ENCODE results near the gene REXO4.
"Not testable (repeated sequence)": the region's sequence is repeated elsewhere in the genome, so short reads cannot be mapped to it uniquely, and the experiment has no call there.

Gene REXO4

DNA sequence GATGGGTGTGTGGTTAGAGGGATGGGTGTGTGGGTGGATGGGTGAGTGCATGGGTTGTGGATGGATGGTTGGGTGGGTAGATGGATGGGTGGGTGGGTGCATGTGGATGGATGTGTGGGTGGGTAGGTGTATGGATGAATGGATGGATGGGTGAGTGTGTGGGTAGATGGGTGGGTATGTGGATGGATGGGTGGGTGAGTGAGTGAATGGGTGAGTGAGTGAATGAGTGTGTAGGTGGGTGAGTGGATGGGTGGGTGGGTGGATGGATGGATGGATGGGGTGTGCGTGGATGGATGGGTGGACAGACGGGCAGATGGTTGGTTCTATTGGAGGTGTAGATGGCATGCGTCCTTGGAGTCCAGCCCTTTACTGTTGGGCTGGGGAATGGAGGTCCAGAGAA is 24.4 kb downstream of the REXO4 start:
- H3K9me3 ChIP-seq (ENCODE audit: insufficient read depth, low read depth, low read length), result no peaks in the 10 kb centered on the region
- TF ChIP-seq, protein P1, sequence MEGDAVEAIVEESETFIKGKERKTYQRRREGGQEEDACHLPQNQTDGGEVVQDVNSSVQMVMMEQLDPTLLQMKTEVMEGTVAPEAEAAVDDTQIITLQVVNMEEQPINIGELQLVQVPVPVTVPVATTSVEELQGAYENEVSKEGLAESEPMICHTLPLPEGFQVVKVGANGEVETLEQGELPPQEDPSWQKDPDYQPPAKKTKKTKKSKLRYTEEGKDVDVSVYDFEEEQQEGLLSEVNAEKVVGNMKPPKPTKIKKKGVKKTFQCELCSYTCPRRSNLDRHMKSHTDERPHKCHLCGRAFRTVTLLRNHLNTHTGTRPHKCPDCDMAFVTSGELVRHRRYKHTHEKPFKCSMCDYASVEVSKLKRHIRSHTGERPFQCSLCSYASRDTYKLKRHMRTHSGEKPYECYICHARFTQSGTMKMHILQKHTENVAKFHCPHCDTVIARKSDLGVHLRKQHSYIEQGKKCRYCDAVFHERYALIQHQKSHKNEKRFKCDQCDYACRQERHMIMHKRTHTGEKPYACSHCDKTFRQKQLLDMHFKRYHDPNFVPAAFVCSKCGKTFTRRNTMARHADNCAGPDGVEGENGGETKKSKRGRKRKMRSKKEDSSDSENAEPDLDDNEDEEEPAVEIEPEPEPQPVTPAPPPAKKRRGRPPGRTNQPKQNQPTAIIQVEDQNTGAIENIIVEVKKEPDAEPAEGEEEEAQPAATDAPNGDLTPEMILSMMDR (conservative IDR thresholded peaks at IDR 0.05; ENCODE audit: low read length), result no peak
- TF ChIP-seq EZH2phosphoT487 (IDR thresholded peaks at IDR 0.05; ENCODE audit: borderline replicate concordance), result no peak
- H3K9me2 ChIP-seq (replicated peaks; ENCODE audit: low read depth, low read length), result no peaks in the 10 kb centered on the region
- H3K36me3 ChIP-seq (ENCODE audit: insufficient read depth, low read length), result no peaks in the 10 kb centered on the region
- no peak overlapping the region for H2AFZ ChIP-seq (ENCODE audit: low read length)
- no peak overlapping the region for H3K9ac ChIP-seq (ENCODE audit: low read depth, low read length, poor library complexity, severe bottlenecking)
- H3K4me1 ChIP-seq (ENCODE audit: insufficient read depth, low read length, poor library complexity, severe bottlenecking), result no peaks in the 10 kb centered on the region
- no peak overlapping the region for H3K4me3 ChIP-seq (ENCODE audit: low read length, poor library complexity, severe bottlenecking)
- H3K79me2 ChIP-seq (ENCODE audit: insufficient read depth, low read length), result no peaks in the 10 kb centered on the region
- no peaks in the 10 kb centered on the region for H3F3A ChIP-seq (ENCODE audit: low read depth)
- H3K4me2 ChIP-seq (ENCODE audit: low read depth, low read length, poor library complexity, severe bottlenecking), result no peak overlapping the region
- H4K20me1 ChIP-seq (ENCODE audit: insufficient read depth, low read length, poor library complexity, severe bottlenecking), result no peaks in the 10 kb centered on the region
- H3K27me3 ChIP-seq (ENCODE audit: insufficient read depth, low read length, poor library complexity, severe bottlenecking), result no peaks in the 10 kb centered on the region

DNA sequence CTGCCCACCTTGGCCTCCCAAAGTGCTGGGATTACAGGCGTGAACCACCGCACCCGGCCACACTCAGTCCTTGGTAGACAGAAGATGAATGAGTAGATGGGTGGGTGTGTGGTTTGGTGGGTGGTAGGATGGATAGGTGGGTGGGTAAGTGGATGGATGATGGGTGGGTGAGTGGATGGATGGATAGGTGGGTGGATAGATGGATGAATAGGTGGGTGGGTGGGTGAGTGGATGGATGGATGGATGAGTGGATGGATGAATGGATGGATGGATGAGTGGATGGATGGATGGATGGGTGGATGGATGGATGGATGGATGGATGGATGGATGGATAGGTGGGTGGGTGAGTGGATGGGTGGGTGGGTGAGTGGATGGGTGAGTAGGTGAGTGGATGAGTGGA is 25.5 kb downstream of the REXO4 start:
- not testable (repeated sequence) for H3K9ac ChIP-seq (ENCODE audit: low read depth, low read length, poor library complexity, severe bottlenecking); H2AFZ ChIP-seq (ENCODE audit: low read length); H3K79me2 ChIP-seq (ENCODE audit: insufficient read depth, low read length); H3K4me1 ChIP-seq (ENCODE audit: insufficient read depth, low read length, poor library complexity, severe bottlenecking); H3K9me2 ChIP-seq (replicated peaks; ENCODE audit: low read depth, low read length); H3K9me3 ChIP-seq (ENCODE audit: insufficient read depth, low read depth, low read length); H4K20me1 ChIP-seq (ENCODE audit: insufficient read depth, low read length, poor library complexity, severe bottlenecking); H3K4me2 ChIP-seq (ENCODE audit: low read depth, low read length, poor library complexity, severe bottlenecking); H3F3A ChIP-seq (ENCODE audit: low read depth); H3K4me3 ChIP-seq (ENCODE audit: low read length, poor library complexity, severe bottlenecking); H3K27me3 ChIP-seq (ENCODE audit: insufficient read depth, low read length, poor library complexity, severe bottlenecking); H3K36me3 ChIP-seq (ENCODE audit: insufficient read depth, low read length)

DNA sequence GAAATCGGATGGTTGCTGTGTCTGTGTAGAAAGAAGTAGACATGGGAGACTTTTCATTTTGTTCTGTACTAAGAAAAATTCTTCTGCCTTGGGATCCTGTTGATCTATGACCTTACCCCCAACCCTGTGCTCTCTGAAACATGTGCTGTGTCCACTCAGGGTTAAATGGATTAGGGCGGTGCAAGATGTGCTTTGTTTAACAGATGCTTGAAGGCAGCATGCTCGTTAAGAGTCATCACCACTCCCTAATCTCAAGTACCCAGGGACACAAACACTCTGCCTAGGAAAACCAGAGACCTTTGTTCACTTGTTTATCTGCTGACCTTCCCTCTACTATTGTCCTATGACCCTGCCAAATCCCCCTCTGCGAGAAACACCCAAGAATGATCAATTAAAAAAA is 26.4 kb downstream of the REXO4 start:
- H3K9ac ChIP-seq (ENCODE audit: low read depth, low read length, poor library complexity, severe bottlenecking); H2AFZ ChIP-seq (ENCODE audit: low read length); H3K79me2 ChIP-seq (ENCODE audit: insufficient read depth, low read length); H3K4me3 ChIP-seq (ENCODE audit: low read length, poor library complexity, severe bottlenecking); H3K36me3 ChIP-seq (ENCODE audit: insufficient read depth, low read length); H3F3A ChIP-seq (ENCODE audit: low read depth); H4K20me1 ChIP-seq (ENCODE audit: insufficient read depth, low read length, poor library complexity, severe bottlenecking); H3K4me2 ChIP-seq (ENCODE audit: low read depth, low read length, poor library complexity, severe bottlenecking); H3K4me1 ChIP-seq (ENCODE audit: insufficient read depth, low read length, poor library complexity, severe bottlenecking); H3K27me3 ChIP-seq (ENCODE audit: insufficient read depth, low read length, poor library complexity, severe bottlenecking); H3K9me2 ChIP-seq (replicated peaks; ENCODE audit: low read depth, low read length); H3K9me3 ChIP-seq (ENCODE audit: insufficient read depth, low read depth, low read length): not testable (repeated sequence)

DNA sequence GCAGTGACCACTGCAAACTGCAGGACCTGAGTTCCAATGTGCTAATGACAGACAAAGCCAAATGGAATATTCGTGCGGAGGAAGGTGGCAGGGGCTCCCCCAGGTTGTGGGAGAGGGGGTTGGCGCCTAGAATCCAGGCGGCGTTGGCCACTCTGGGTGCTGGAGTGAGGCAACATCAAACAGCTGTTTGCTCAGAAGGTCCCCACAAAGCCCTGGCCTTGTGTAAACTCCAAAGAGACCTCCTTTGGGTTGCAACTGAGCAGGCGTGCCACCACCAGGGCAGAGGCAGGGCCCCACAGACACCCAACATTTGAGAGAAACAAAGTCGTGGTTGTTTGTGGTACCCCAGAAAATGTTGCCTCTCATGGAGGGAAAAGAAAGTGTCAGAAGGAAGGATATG is 27.1 kb downstream of the REXO4 start:
- H3K9me3 ChIP-seq (ENCODE audit: insufficient read depth, low read depth, low read length), result no peaks in the 10 kb centered on the region
- H3K27me3 ChIP-seq (ENCODE audit: insufficient read depth, low read length, poor library complexity, severe bottlenecking), result no peaks in the 10 kb centered on the region
- H2AFZ ChIP-seq (ENCODE audit: low read length), result no peak overlapping the region

More for the DNA sequence above, 27.1 kb downstream of the REXO4 start:
- no peaks in the 10 kb centered on the region for H3K4me1 ChIP-seq (ENCODE audit: insufficient read depth, low read length, poor library complexity, severe bottlenecking)
- H3K9me2 ChIP-seq (replicated peaks; ENCODE audit: low read depth, low read length), result no peaks in the 10 kb centered on the region
- no peak overlapping the region for H3K9ac ChIP-seq (ENCODE audit: low read depth, low read length, poor library complexity, severe bottlenecking)
- H3K79me2 ChIP-seq (ENCODE audit: insufficient read depth, low read length), result no peaks in the 10 kb centered on the region
- TF ChIP-seq EZH2phosphoT487 (IDR thresholded peaks at IDR 0.05; ENCODE audit: borderline replicate concordance), result no peak
- TF ChIP-seq, protein P1 (conservative IDR thresholded peaks at IDR 0.05; ENCODE audit: low read length), result no peak
- H3K36me3 ChIP-seq (ENCODE audit: insufficient read depth, low read length), result no peaks in the 10 kb centered on the region
- H4K20me1 ChIP-seq (ENCODE audit: insufficient read depth, low read length, poor library complexity, severe bottlenecking), result no peaks in the 10 kb centered on the region
- H3K4me2 ChIP-seq (ENCODE audit: low read depth, low read length, poor library complexity, severe bottlenecking), result no peak overlapping the region
- H3F3A ChIP-seq (ENCODE audit: low read depth), result no peaks in the 10 kb centered on the region
- no peak overlapping the region for H3K4me3 ChIP-seq (ENCODE audit: low read length, poor library complexity, severe bottlenecking)
